Glomerular endothelial cell (primary cell): Measurements from ENCODE around the gene PCYOX1L. TPM values are rescaled to one million over a fixed set of nuclear protein-coding genes. Genes with fewer than 3 reads are reported as not detected.

Experiments
- DNase-seq: peaks from one replicate; pipeline ENCODE4 v3.0.0-alpha.2; 2011; ENCODE audit warnings: low read depth, low spot score; ENCODE audit errors: extremely low read depth
- total RNA-seq: library from RNA; depleted of rRNA; stranded (reverse); fragments of >200 nt; gene quantifications from 2 replicates; pipeline ENCODE4 v1.2.3, GENCODE V29; 2015

The PCYOX1L gene
- total RNA-seq, 1 donor from 2014 or later = 18.7 TPM

- no peak for DNase-seq
Measured at GRCh38 chr5:149366169-149366729, 8.4 kb downstream of the PCYOX1L start.

- DNase-seq = no peak
Measured at GRCh38 chr5:149367249-149367971, 9.6 kb downstream of the PCYOX1L start.

- no peak for DNase-seq
Measured at GRCh38 chr5:149367972-149368645, 10.3 kb downstream of the PCYOX1L start.

- no peak for DNase-seq
Measured at GRCh38 chr5:149370878-149371277, 13.0 kb downstream of the PCYOX1L start.

- no peak for DNase-seq
Measured at GRCh38 chr5:149371296-149371962, 13.6 kb downstream of the PCYOX1L start.

- no peak for DNase-seq
Measured at GRCh38 chr5:149372076-149372795, 14.4 kb downstream of the PCYOX1L start.

- no peak for DNase-seq
Measured at GRCh38 chr5:149372932-149373331, 15.1 kb downstream of the PCYOX1L start.

- no peak for DNase-seq
Measured at GRCh38 chr5:149374303-149374702, 16.5 kb downstream of the PCYOX1L start.

GRCh38 chr5:149374801-149375200 is 17.0 kb downstream of the PCYOX1L start:
- no peak for DNase-seq

GRCh38 chr5:149375434-149375833 is 17.6 kb downstream of the PCYOX1L start:
- no peak for DNase-seq

- DNase-seq = no peak
Measured at GRCh38 chr5:149376104-149376503, 18.3 kb downstream of the PCYOX1L start.

- DNase-seq = no peak
Measured at GRCh38 chr5:149376711-149377447, 19.0 kb downstream of the PCYOX1L start.

GRCh38 chr5:149378241-149378820 is 20.5 kb downstream of the PCYOX1L start:
- no peak for DNase-seq

- no peak for DNase-seq
Measured at GRCh38 chr5:149379177-149379761, 21.4 kb downstream of the PCYOX1L start, which contains the start of gene IL17B. Gene IL17B, minus strand, starts transcription at chr5:149379292. Its CDS starts 67 bp downstream, at chr5:149379225.

GRCh38 chr5:149379818-149380374 is 22.1 kb downstream of the PCYOX1L start:
- no peak for DNase-seq

GRCh38 chr5:149380466-149381121 is 22.7 kb downstream of the PCYOX1L start:
- DNase-seq = no peak

- no peak for DNase-seq
Measured at GRCh38 chr5:149381261-149381985, 23.6 kb downstream of the PCYOX1L start.

- DNase-seq = no peak
Measured at GRCh38 chr5:149381986-149382338, 24.1 kb downstream of the PCYOX1L start.
